ENCODE results near the gene PDZD4. TPM values are rescaled to one million over a fixed set of nuclear protein-coding genes. Genes with fewer than 3 reads are reported as not detected.

Gene PDZD4
- total RNA-seq, 3 donors from 2014 or later (not counting 1 experiment from before 2014, with no cell fraction given) = 101 to 177 (median 157) TPM

- Mint-ChIP-seq H3K4me3 (no peak overlapping the region), H3K27ac (no peak overlapping the region), H3K9me3 (no peaks in the 10 kb centered on the region), H3K36me3 (no peaks in the 10 kb centered on the region), H3K27me3 (ENCODE audit: low read depth in 2 of 2) (peaks cover 14 to 25% of the 10 kb centered on the region in 2 donors), H3K4me1 (peaks cover 0 to 11% of the 10 kb centered on the region in 2 donors)
- ATAC-seq (no peak), DNase-seq (no peak)
- H3K36me3 ChIP-seq (ENCODE audit: control insufficient read depth, insufficient read depth, low read length) = no peaks in the 10 kb centered on the region
- no peaks in the 10 kb centered on the region for H3K9me3 ChIP-seq (ENCODE audit: control insufficient read depth, insufficient read depth, low read length)
- intact Hi-C loops (cut with micrococcal nuclease) = no loop called here
- no peak overlapping the region for H3K4me3 ChIP-seq (ENCODE audit: low read length)
- H3K27ac ChIP-seq (ENCODE audit: low read length) = no peak overlapping the region
- WGBS (ENCODE audit: insufficient coverage) = 48% methylated on average over 7 of the region's 7 CpGs
- H3K4me1 ChIP-seq (ENCODE audit: control insufficient read depth, insufficient read depth, low read length) = peaks cover 5% of the 10 kb centered on the region
- H3K27me3 ChIP-seq (ENCODE audit: control insufficient read depth, insufficient read depth, low read length) = peaks cover 3% of the 10 kb centered on the region
- TF ChIP-seq CTCF (IDR thresholded peaks at IDR 0.05) = no peak
Measured at GRCh38 chrX:153873282-153874084, 43.1 kb upstream of the PDZD4 start.

- no peaks in the 10 kb centered on the region for H3K4me1 ChIP-seq (ENCODE audit: control insufficient read depth, insufficient read depth, low read length)
- 81% methylated on average over 29 of the region's 29 CpGs for WGBS (ENCODE audit: insufficient coverage)
- H3K27ac ChIP-seq (ENCODE audit: low read length) = no peak overlapping the region
- H3K36me3 ChIP-seq (ENCODE audit: control insufficient read depth, insufficient read depth, low read length) = no peaks in the 10 kb centered on the region
- H3K9me3 ChIP-seq (ENCODE audit: control insufficient read depth, insufficient read depth, low read length) = no peaks in the 10 kb centered on the region
- Mint-ChIP-seq H3K4me1 (peaks cover 0 to 6% of the 10 kb centered on the region in 2 donors), H3K9me3 (no peaks in the 10 kb centered on the region), H3K4me3 (no peak overlapping the region), H3K27me3 (ENCODE audit: low read depth in 2 of 2) (peaks cover 8 to 13% of the 10 kb centered on the region in 2 donors), H3K27ac (no peak overlapping the region), H3K36me3 (no peaks in the 10 kb centered on the region)
- ATAC-seq (no peak), DNase-seq (no peak)
- TF ChIP-seq CTCF (IDR thresholded peaks at IDR 0.05) = no peak
- H3K4me3 ChIP-seq (ENCODE audit: low read length) = no peak overlapping the region
- intact Hi-C loops (cut with micrococcal nuclease) = no loop called here
- no peaks in the 10 kb centered on the region for H3K27me3 ChIP-seq (ENCODE audit: control insufficient read depth, insufficient read depth, low read length)
Measured at GRCh38 chrX:153871946-153872878, 41.9 kb upstream of the PDZD4 start.

- no peak overlapping the region for H3K27ac Mint-ChIP-seq
- H3K36me3 Mint-ChIP-seq = no peaks in the 10 kb centered on the region
- H3K27ac ChIP-seq (ENCODE audit: low read length) = no peak overlapping the region
- no peaks in the 10 kb centered on the region for H3K36me3 ChIP-seq (ENCODE audit: control insufficient read depth, insufficient read depth, low read length)
- no peak overlapping the region for H3K4me3 Mint-ChIP-seq
- peaks cover 8 to 13% of the 10 kb centered on the region in 2 donors for H3K27me3 Mint-ChIP-seq (ENCODE audit: low read depth in 2 of 2)
- no peaks in the 10 kb centered on the region for H3K9me3 Mint-ChIP-seq
- no peak overlapping the region for H3K4me3 ChIP-seq (ENCODE audit: low read length)
- DNase-seq (no peak), ATAC-seq (no peak)
- no peaks in the 10 kb centered on the region for H3K27me3 ChIP-seq (ENCODE audit: control insufficient read depth, insufficient read depth, low read length)
- 45% methylated on average over 3 of the region's 6 CpGs for WGBS (ENCODE audit: insufficient coverage)
- peaks cover 0 to 6% of the 10 kb centered on the region in 2 donors for H3K4me1 Mint-ChIP-seq
- intact Hi-C loops (cut with micrococcal nuclease) = no loop called here
- no peaks in the 10 kb centered on the region for H3K9me3 ChIP-seq (ENCODE audit: control insufficient read depth, insufficient read depth, low read length)
- TF ChIP-seq CTCF (IDR thresholded peaks at IDR 0.05) = no peak
- no peaks in the 10 kb centered on the region for H3K4me1 ChIP-seq (ENCODE audit: control insufficient read depth, insufficient read depth, low read length)
Measured at GRCh38 chrX:153871451-153871850, 41.1 kb upstream of the PDZD4 start.
